Measurements from ENCODE around the gene EMD.
"Not testable (repeated sequence)": the region's sequence is repeated elsewhere in the genome, so short reads cannot be mapped to it uniquely, and the experiment has no call there.

EMD gene

GRCh38 chrX:154384284-154384892 is 5.3 kb downstream of the EMD start:
- Histone ChIP-seq H3K36me3 (ENCODE audit: insufficient read depth, low read length) (peaks cover 7% of the 10 kb centered on the region), H3K4me1 (ENCODE audit: insufficient read depth, low read length) (peaks cover 12% of the 10 kb centered on the region), H3K9ac (ENCODE audit: low read depth, low read length) (no peak overlapping the region), H3K9me3 (ENCODE audit: control insufficient read depth, insufficient read depth, low read length) (no peaks in the 10 kb centered on the region)

- H3K9ac ChIP-seq (ENCODE audit: low read depth, low read length); H3K4me1 ChIP-seq (ENCODE audit: insufficient read depth, low read length); H3K36me3 ChIP-seq (ENCODE audit: insufficient read depth, low read length); H3K9me3 ChIP-seq (ENCODE audit: control insufficient read depth, insufficient read depth, low read length): not testable (repeated sequence)
Observed at GRCh38 chrX:154388094-154388493, 9.0 kb downstream of the EMD start.

DNA sequence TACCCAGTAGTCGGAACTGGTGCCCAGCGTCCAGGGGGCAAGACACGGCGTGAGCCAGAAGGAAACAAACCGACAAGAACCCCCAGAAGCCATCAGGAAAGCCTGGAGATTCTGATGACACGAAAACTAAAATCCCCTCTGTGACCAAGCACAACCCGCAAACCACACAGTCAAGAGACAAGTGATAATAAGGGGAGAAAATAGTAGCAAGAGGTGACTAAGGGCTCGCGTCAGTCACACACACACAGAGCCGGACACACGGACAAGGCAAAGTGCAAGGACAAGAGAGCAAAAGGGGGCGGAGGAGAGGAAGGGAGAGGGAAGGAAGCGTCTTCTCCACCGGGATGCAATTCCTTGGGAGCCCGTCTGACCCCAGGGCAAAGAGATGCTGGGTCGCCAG is 9.6 kb downstream of the EMD start:
- not testable (repeated sequence) for H3K9me3 ChIP-seq (ENCODE audit: control insufficient read depth, insufficient read depth, low read length); H3K9ac ChIP-seq (ENCODE audit: low read depth, low read length); H3K36me3 ChIP-seq (ENCODE audit: insufficient read depth, low read length); H3K4me1 ChIP-seq (ENCODE audit: insufficient read depth, low read length)

GRCh38 chrX:154389812-154390747 is 11.0 kb downstream of the EMD start:
- H3K36me3 ChIP-seq (ENCODE audit: insufficient read depth, low read length); H3K9me3 ChIP-seq (ENCODE audit: control insufficient read depth, insufficient read depth, low read length); H3K9ac ChIP-seq (ENCODE audit: low read depth, low read length); H3K4me1 ChIP-seq (ENCODE audit: insufficient read depth, low read length): not testable (repeated sequence)

GRCh38 chrX:154396363-154396762 is 17.3 kb downstream of the EMD start:
- not testable (repeated sequence) for H3K9me3 ChIP-seq (ENCODE audit: control insufficient read depth, insufficient read depth, low read length); H3K9ac ChIP-seq (ENCODE audit: low read depth, low read length)
- H3K36me3 ChIP-seq (ENCODE audit: insufficient read depth, low read length), result peaks cover 13% of the 10 kb centered on the region; the same call in 1 of the 2 replicates

GRCh38 chrX:154396973-154397887 is 18.1 kb downstream of the EMD start:
- H3K4me1 ChIP-seq (ENCODE audit: insufficient read depth, low read length), result no peaks in the 10 kb centered on the region; the same call in 1 of the 2 replicates
- H3K36me3 ChIP-seq (ENCODE audit: insufficient read depth, low read length), result peaks cover 13% of the 10 kb centered on the region; the same call in 1 of the 2 replicates
- no peaks in the 10 kb centered on the region for H3K9me3 ChIP-seq (ENCODE audit: control insufficient read depth, insufficient read depth, low read length)
- peak overlapping the region; percentile 74 for H3K9ac ChIP-seq (ENCODE audit: low read depth, low read length)

More at GRCh38 chrX:154396363-154396762, 17.3 kb downstream of the EMD start:
- H3K4me1 ChIP-seq (ENCODE audit: insufficient read depth, low read length), result not testable (repeated sequence)

- Histone ChIP-seq H3K36me3 (ENCODE audit: insufficient read depth, low read length) (peaks cover 13% of the 10 kb centered on the region; the same call in 1 of the 2 replicates), H3K9me3 (ENCODE audit: control insufficient read depth, insufficient read depth, low read length) (no peaks in the 10 kb centered on the region), H3K9ac (ENCODE audit: low read depth, low read length) (peak within 1 kb of the TSS; percentile 93), H3K4me1 (ENCODE audit: insufficient read depth, low read length) (no peaks in the 10 kb centered on the region; the same call in 1 of the 2 replicates)
Observed at GRCh38 chrX:154397888-154398667, 19.0 kb downstream of the EMD start, which contains the start of gene RPL10. TSS of gene RPL10 (plus strand) at chrX:154398377. CDS start at chrX:154398520, 143 bp downstream.

- Histone ChIP-seq H3K9me3 (ENCODE audit: control insufficient read depth, insufficient read depth, low read length) (no peaks in the 10 kb centered on the region), H3K9ac (ENCODE audit: low read depth, low read length) (peak overlapping the region; percentile 93), H3K36me3 (ENCODE audit: insufficient read depth, low read length) (peaks cover 13% of the 10 kb centered on the region; the same call in 1 of the 2 replicates), H3K4me1 (ENCODE audit: insufficient read depth, low read length) (no peaks in the 10 kb centered on the region; the same call in 1 of the 2 replicates)
Observed at GRCh38 chrX:154398668-154399526, 19.8 kb downstream of the EMD start.

DNA sequence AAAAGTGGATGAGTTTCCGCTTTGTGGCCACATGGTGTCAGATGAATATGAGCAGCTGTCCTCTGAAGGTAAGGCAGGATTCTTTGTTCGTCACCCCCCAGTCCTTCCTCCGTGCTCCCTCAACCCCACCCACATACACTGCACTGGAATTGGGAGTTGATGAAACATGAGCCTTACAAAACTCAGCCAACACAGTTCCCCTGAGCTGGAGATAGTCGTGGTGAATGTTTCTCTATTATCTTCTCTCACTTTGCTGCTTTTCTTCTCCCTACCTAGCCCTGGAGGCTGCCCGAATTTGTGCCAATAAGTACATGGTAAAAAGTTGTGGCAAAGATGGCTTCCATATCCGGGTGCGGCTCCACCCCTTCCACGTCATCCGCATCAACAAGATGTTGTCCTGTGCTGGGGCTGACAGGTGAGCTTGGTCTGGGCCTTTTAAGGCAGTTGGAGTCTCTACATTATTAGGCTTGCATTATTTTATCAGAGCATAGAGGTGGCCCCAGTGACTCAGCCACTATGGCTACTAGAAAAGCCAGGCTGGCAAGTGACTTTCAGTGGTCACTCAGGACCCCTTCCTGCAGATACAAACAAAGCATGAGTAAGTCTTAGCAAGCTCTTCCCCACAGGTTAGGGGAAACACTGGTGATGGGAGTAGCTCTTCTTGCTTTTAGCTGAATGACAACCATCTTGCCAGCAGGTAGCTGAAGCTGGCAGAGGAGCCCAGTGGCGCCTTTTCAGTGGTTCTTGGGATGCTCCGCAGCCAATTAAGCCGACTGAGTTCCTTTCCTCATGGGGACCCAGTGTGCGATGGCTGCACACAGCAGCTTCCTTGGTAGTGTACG is 20.7 kb downstream of the EMD start:
- Histone ChIP-seq H3K4me1 (ENCODE audit: insufficient read depth, low read length) (no peaks in the 10 kb centered on the region; the same call in 1 of the 2 replicates), H3K9ac (ENCODE audit: low read depth, low read length) (peak overlapping the region; percentile 93), H3K36me3 (ENCODE audit: insufficient read depth, low read length) (peaks cover 13% of the 10 kb centered on the region; the same call in 1 of the 2 replicates), H3K9me3 (ENCODE audit: control insufficient read depth, insufficient read depth, low read length) (no peaks in the 10 kb centered on the region)

DNA sequence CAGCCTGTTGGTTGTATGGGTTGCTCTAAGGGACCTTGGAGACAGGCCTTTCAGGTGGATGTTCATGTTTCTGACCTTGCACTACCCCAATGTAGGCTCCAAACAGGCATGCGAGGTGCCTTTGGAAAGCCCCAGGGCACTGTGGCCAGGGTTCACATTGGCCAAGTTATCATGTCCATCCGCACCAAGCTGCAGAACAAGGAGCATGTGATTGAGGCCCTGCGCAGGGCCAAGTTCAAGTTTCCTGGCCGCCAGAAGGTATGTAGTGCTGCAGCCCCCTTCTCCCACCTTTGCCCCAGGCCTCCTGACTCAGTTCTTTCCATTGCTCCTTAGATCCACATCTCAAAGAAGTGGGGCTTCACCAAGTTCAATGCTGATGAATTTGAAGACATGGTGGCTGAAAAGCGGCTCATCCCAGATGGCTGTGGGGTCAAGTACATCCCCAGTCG is 21.3 kb downstream of the EMD start:
- H3K9ac ChIP-seq (ENCODE audit: low read depth, low read length); H3K4me1 ChIP-seq (ENCODE audit: insufficient read depth, low read length): not testable (repeated sequence)

GRCh38 chrX:154401045-154401799 is 22.1 kb downstream of the EMD start:
- Histone ChIP-seq H3K9ac (ENCODE audit: low read depth, low read length) (no peak overlapping the region), H3K9me3 (ENCODE audit: control insufficient read depth, insufficient read depth, low read length) (no peaks in the 10 kb centered on the region), H3K4me1 (ENCODE audit: insufficient read depth, low read length) (no peaks in the 10 kb centered on the region; the same call in 1 of the 2 replicates), H3K36me3 (ENCODE audit: insufficient read depth, low read length) (peaks cover 13% of the 10 kb centered on the region; the same call in 1 of the 2 replicates)

More for the DNA sequence above, 21.3 kb downstream of the EMD start:
- not testable (repeated sequence) for H3K9me3 ChIP-seq (ENCODE audit: control insufficient read depth, insufficient read depth, low read length)
- H3K36me3 ChIP-seq (ENCODE audit: insufficient read depth, low read length), result peaks cover 13% of the 10 kb centered on the region; the same call in 1 of the 2 replicates

Data from ES-I3 (cell line).